Measurements from ENCODE around the gene TAOK3. TPM values are rescaled to one million over a fixed set of nuclear protein-coding genes. Genes with fewer than 3 reads are reported as not detected.
"Not testable (repeated sequence)": the region's sequence is repeated elsewhere in the genome, so short reads cannot be mapped to it uniquely, and the experiment has no call there.

TAOK3 gene
- polyA plus RNA-seq (2012; ENCODE audit: insufficient read depth, insufficient read length, low read depth), result 40.6 TPM

DNA sequence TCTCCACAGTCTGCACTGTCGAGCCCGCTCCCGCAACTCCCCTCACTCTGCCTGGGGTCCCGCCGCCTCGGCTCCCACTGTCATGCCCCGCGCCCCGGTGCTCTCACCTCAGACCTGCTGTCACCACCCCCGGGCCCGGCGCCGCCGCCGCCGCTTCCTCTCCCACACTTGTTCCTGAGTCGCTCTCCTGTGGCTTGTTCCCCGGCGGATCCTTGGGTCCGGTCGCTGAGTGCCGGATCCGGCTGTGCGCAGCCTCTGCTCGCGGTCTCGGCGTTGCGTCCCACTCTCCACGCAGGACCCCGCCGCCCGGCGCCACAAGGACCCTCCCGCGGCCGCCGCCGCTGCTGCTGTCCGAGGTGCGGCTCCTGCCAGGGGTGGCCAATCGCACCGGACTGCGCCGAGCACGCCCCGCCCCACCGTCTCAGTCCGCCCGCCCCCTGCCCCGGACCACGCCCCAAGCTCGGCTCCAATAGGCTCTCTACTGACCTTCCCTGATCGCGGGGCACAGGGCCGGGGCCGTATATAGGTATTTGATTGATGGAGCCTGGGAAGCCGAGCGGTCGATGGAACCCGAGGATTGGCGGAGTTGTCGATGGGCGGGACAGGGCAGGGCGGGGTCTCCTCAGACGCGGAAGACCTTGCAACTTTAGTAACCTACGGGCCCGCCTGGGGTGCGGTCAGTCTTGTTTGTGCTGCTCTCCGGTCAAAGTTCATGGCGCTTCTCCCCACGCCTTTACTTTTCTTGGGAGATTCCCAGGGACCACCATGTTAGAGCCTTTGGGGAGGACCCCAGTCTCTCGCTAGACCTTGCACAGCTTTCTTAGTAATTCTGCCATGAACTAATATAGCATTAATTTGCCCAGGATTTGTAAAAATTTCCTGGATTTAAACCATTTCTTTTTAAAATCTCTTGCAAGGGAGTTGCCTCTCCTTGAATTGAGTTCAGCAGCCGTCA is at the start of gene TAOK3:
TSS of gene TAOK3 (minus strand) at position 367 of the 955 bp plus-strand sequence. CDS start 117,340 bp downstream, outside the sequence.
- no peak for TF ChIP-seq CTCF (IDR thresholded peaks at IDR 0.05; ENCODE audit: low read depth, low read length)
- peak within 1 kb of the TSS; percentile 81 for H3K4me3 ChIP-seq (ENCODE audit: low read depth, low read length)
- H3K9me3 ChIP-seq, result no peaks in the 10 kb centered on the region
- 0 out of 2 replicates have a peak, but pooled peaks cover 2% of the 10 kb centered on the region for H3K4me1 ChIP-seq
- no peaks in the 10 kb centered on the region for H3K36me3 ChIP-seq
- no peaks in the 10 kb centered on the region for H3K27me3 ChIP-seq
- DNase-seq, result peak; percentile 98

- H3K27me3 ChIP-seq, result 0 out of 2 replicates have a peak, but pooled peaks cover 4% of the 10 kb centered on the region
- no peak for TF ChIP-seq CTCF (IDR thresholded peaks at IDR 0.05; ENCODE audit: low read depth, low read length)
- no peaks in the 10 kb centered on the region for H3K4me1 ChIP-seq
- H3K4me3 ChIP-seq (ENCODE audit: low read depth, low read length), result no peak overlapping the region
- no peaks in the 10 kb centered on the region for H3K9me3 ChIP-seq
- no peak for DNase-seq
- H3K36me3 ChIP-seq, result no peaks in the 10 kb centered on the region
Observed at GRCh38 chr12:118420673-118421072, 48.0 kb upstream of the TAOK3 start.

DNA sequence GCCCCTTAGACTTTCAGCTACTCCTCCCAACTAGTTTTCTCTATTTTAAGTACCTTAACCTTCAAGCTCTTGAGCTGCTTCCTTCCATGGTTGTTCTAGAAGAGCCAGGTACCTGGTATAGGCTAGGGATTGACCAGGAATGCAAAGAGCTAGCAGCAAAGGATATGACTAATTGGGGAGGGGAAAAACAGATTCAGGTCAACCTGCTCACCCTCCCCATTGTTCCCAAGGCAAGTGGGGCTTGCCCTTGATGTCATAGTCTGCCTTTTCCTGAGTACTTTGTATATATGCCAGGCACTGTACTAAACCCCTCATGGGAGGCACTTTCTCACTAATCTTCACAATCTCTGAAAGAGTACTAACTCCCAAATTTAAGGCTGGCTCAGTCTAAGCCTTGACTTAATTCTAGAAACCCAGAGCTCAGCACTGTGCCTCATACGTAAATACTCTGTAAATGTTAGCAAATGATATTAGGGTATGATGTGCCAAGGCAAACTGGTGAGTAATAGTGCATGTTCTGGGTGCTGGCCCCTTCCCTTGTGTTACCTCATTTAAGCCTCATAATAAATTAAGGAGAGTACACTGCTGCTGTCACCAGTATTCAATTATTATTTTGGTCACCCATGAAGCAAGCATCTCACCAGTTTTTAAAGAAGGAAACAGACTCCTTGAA is 45.8 kb upstream of the TAOK3 start:
- Histone ChIP-seq H3K9me3 (no peaks in the 10 kb centered on the region), H3K36me3 (peaks cover 4% of the 10 kb centered on the region), H3K27me3 (no peaks in the 10 kb centered on the region), H3K4me3 (ENCODE audit: low read depth, low read length) (no peak overlapping the region), H3K4me1 (no peaks in the 10 kb centered on the region)
- no peak for DNase-seq
- no peak for TF ChIP-seq CTCF (IDR thresholded peaks at IDR 0.05; ENCODE audit: low read depth, low read length)

- no peak for TF ChIP-seq CTCF (IDR thresholded peaks at IDR 0.05; ENCODE audit: low read depth, low read length)
- Histone ChIP-seq H3K36me3 (peaks cover 6% of the 10 kb centered on the region), H3K27me3 (no peaks in the 10 kb centered on the region), H3K4me3 (ENCODE audit: low read depth, low read length) (no peak overlapping the region), H3K9me3 (no peaks in the 10 kb centered on the region), H3K4me1 (no peaks in the 10 kb centered on the region)
- no peak for DNase-seq
Observed at GRCh38 chr12:118417942-118418341, 45.2 kb upstream of the TAOK3 start.

DNA sequence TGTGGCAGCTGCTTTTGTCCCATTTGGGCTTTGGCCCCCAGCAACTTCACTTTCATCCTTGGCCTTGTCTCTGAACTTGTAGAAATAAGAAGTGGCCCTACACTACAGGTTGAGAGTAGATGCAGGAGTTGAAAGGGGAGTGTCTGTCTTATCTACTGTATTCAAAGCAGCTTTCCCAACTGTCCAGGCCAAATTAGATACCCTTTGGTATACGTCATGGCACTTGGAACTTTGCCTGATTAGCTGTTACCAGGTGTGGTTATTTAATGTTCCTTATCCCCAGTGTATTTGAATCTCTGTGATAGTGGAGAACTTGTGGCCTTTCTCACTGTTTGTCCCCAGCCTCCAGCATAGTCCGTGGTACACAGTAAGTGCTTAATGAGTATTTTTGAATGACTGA is 37.1 kb upstream of the TAOK3 start:
- Histone ChIP-seq H3K36me3 (peaks cover 20% of the 10 kb centered on the region), H3K4me3 (ENCODE audit: low read depth, low read length) (no peak overlapping the region), H3K9me3 (no peaks in the 10 kb centered on the region), H3K4me1 (no peaks in the 10 kb centered on the region), H3K27me3 (no peaks in the 10 kb centered on the region)
- TF ChIP-seq CTCF (IDR thresholded peaks at IDR 0.05; ENCODE audit: low read depth, low read length), result no peak
- no peak for DNase-seq

DNA sequence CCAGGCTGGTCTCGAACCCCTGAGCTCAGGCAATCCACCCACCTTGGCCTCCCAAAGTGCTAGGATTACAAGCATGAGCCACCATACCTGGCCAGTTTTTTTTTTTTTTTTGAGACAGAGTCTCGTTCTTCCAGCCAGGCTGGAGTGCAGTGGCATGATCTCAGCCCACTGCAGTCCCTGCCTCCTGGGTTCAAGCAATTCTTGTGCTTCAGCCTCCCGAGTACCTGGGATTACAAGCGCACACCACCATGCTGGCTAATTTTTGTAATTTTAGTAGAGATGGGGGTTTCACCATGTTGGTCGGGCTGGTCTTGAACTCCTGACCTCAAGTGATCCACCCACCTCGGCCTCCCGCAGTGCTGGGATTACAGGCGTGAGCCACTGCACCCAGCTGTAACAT is 35.5 kb upstream of the TAOK3 start:
- H3K4me1 ChIP-seq, DNase-seq: not testable (repeated sequence)
- H3K36me3 ChIP-seq, result peaks cover 16% of the 10 kb centered on the region

More for the DNA sequence above, 35.5 kb upstream of the TAOK3 start:
- not testable (repeated sequence) for H3K9me3 ChIP-seq; H3K27me3 ChIP-seq; H3K4me3 ChIP-seq (ENCODE audit: low read depth, low read length)

All from BE2C (cell line).